GM12878 (cell line): ENCODE data around the gene IL19. TPM values are rescaled to one million over a fixed set of nuclear protein-coding genes. Genes with fewer than 3 reads are reported as not detected.

Experiments
- ATAC-seq: fragments of 200-7000 bp; cut with Tn5 transposase; 3 replicates; pipeline ENCODE4 v1.9.1; 2020; ENCODE audit warnings: mild to moderate bottlenecking, moderate library complexity
- BruUV-seq: library from RNA; stranded (reverse); fragments of 400-500 nt; replicated peaks from 2 replicates; lab custom pipeline; 2021; lab: Mats Ljungman, UMichigan
- CTCF ChIA-PET: fragments of 300-600 bp; sonication (Branson Sonifier 250); formaldehyde crosslinking; extraction: SDS; loops from one replicate; lab custom pipeline; 2021; ENCODE audit warnings: inconsistent platforms; lab: Yijun Ruan, JAX
- POLR2A ChIA-PET: fragments of 350-600 bp; formaldehyde crosslinking; extraction: SDS; loops from one replicate; lab custom pipeline; 2021; ENCODE audit warnings: inconsistent platforms; lab: Charles Lee
- RAD21 ChIA-PET: fragments of 300-600 bp; sonication (Branson Sonifier 250); formaldehyde crosslinking; loops from one replicate; lab custom pipeline; 2023; ENCODE audit warnings: antibody characterized with exemption; ENCODE audit not compliant: unreplicated experiment; lab: Charles Lee
- SMC1A ChIA-PET: fragments of 300-600 bp; sonication (Branson Sonifier 250); formaldehyde crosslinking; loops from one replicate; lab custom pipeline; 2023; ENCODE audit not compliant: unreplicated experiment, uncharacterized antibody; lab: Charles Lee
- DNase-seq: peaks from one replicate; pipeline ENCODE4 v3.0.0-alpha.2; 2011; ENCODE audit warnings: low read depth, low spot score
- FAIRE-seq: peaks from 3 replicates; lab custom pipeline; 2011; peaks lifted over from hg19 to GRCh38; lab: Jason Lieb, UNC
- H2AFZ ChIP-seq: 2 replicates; pipeline ENCODE4 v1.6.0; 2011; ENCODE audit warnings: low read depth, low read length, control low read depth; ENCODE audit not compliant: control insufficient read depth
- H3K27ac ChIP-seq: 2 replicates; pipeline ENCODE4 v1.5.1; 2011; ENCODE audit warnings: control low read depth; ENCODE audit not compliant: control insufficient read depth, insufficient read depth
- H3K27me3 ChIP-seq, 2 experiments: replicated peaks in 1 of 2; 2 replicates each; pipeline versions ENCODE4 v1.6.0 to v1.6.1; 2011; ENCODE audit warnings: low read length in 1 of 2; ENCODE audit not compliant: control insufficient read depth in 2 of 2, insufficient read depth in 2 of 2
- H3K36me3 ChIP-seq, 2 experiments: 2 replicates each; pipeline ENCODE4 v1.5.1; 2011; ENCODE audit warnings: low read length in 1 of 2; ENCODE audit not compliant: control insufficient read depth in 2 of 2, insufficient read depth in 2 of 2
- H3K4me1 ChIP-seq: 2 replicates; pipeline ENCODE4 v1.6.1; 2011; ENCODE audit warnings: mild to moderate bottlenecking, low read length, moderate library complexity, mixed read lengths; ENCODE audit not compliant: control insufficient read depth, insufficient read depth
- H3K4me2 ChIP-seq: 2 replicates; pipeline ENCODE4 v1.6.0; 2011; ENCODE audit warnings: control low read depth; ENCODE audit not compliant: control insufficient read depth, insufficient read depth
- H3K4me3 ChIP-seq: fragments of 200-600 bp; sonication (generic); 2 replicates; pipeline ENCODE4 v1.5.1; 2016
- H3K79me2 ChIP-seq: 2 replicates; pipeline ENCODE4 v1.6.0; 2011; ENCODE audit warnings: low read length; ENCODE audit not compliant: control insufficient read depth, insufficient read depth
- H3K9ac ChIP-seq: 2 replicates; pipeline ENCODE4 v1.8.0; 2011; ENCODE audit warnings: low read length, control low read depth, mixed read lengths; ENCODE audit not compliant: control insufficient read depth, insufficient read depth
- H3K9me3 ChIP-seq: replicated peaks from 3 replicates; pipeline ENCODE4 v1.5.1; 2011; ENCODE audit warnings: mild to moderate bottlenecking, low read length; ENCODE audit not compliant: control insufficient read depth, insufficient read depth
- H4K20me1 ChIP-seq: 2 replicates; pipeline ENCODE4 v1.6.0; 2011; ENCODE audit not compliant: control insufficient read depth, insufficient read depth
- BRCA1 ChIP-seq: IDR thresholded peaks from 2 replicates; pipeline ENCODE4 v1.6.1; 2011; ENCODE audit warnings: low read depth, low read length, improper control_type of control experiment
- CHD4 ChIP-seq: fragments of 200-600 bp; sonication (generic); IDR thresholded peaks from 2 replicates; pipeline ENCODE4 v1.6.1; 2016; ENCODE audit warnings: mild to moderate bottlenecking
- KAT2A ChIP-seq: conservative IDR thresholded peaks from 2 replicates; pipeline ENCODE4 v1.6.1; 2011; ENCODE audit warnings: low read depth, low read length; ENCODE audit not compliant: control insufficient read depth
- MTA3 ChIP-seq: IDR thresholded peaks from 2 replicates; pipeline ENCODE4 v1.6.1; 2012; ENCODE audit warnings: low read length, inconsistent platforms, borderline replicate concordance
- NR2C2 ChIP-seq: IDR thresholded peaks from 2 replicates; pipeline ENCODE4 v1.6.1; 2011; ENCODE audit warnings: borderline replicate concordance, low read depth; ENCODE audit not compliant: control insufficient read depth, insufficient read length
- PAX8 ChIP-seq: fragments of 450-650 bp; IDR thresholded peaks from 2 replicates; pipeline ENCODE4 v1.6.1; 2017; ENCODE audit warnings: mild to moderate bottlenecking, moderate library complexity
- POLR2A ChIP-seq: IDR thresholded peaks from 2 replicates; pipeline ENCODE4 v1.6.1; 2011; ENCODE audit warnings: low read depth, mild to moderate bottlenecking, low read length
- STAT1 ChIP-seq: fragments of 450-650 bp; conservative IDR thresholded peaks from 2 replicates; pipeline ENCODE4 v1.6.1; 2014; ENCODE audit warnings: antibody characterized with exemption, mild to moderate bottlenecking
- SUZ12 ChIP-seq: fragments of 200-600 bp; sonication (generic); IDR thresholded peaks from one replicate; pipeline ENCODE4 v1.6.1; 2018; ENCODE audit warnings: antibody characterized with exemption, mild to moderate bottlenecking; ENCODE audit not compliant: unreplicated experiment
- TCF3 ChIP-seq: IDR thresholded peaks from 2 replicates; pipeline ENCODE4 v1.6.1; 2012; ENCODE audit warnings: low read depth, mild to moderate bottlenecking, low read length, borderline replicate concordance; ENCODE audit not compliant: insufficient read depth
- WGBS: methylation state at CpG from one replicate; pipeline ENCODE4 v1.1.6; 2016; ENCODE audit warnings: low lambda C conversion rate; ENCODE audit not compliant: insufficient replicate concordance, insufficient coverage; ENCODE audit errors: missing lambda C conversion rate; 5-methylcytosine and 5-hydroxymethylcytosine counted together
- in situ Hi-C: fragments of 300-500 bp; cut with MboI; formaldehyde crosslinking; loops from 9 replicates; pipeline ENCODE4 v1.14.3; 2018; ENCODE audit warnings: mixed read lengths
- intact Hi-C: fragments of 100-400 bp; cut with micrococcal nuclease; formaldehyde crosslinking; loops from one replicate; pipeline ENCODE4 v1.14.2; 2022; ENCODE audit not compliant: unreplicated experiment
- polyA plus RNA-seq, 11 experiments: library from polyadenylated mRNA; depleted of rRNA in 4 of 11; unstranded in 6 of 11; stranded (reverse) in 5 of 11; fragments of >200 nt; fragmentation: Nextera tagmentation in 4 of 11; fragmentation: Illumina TruSeq in 1 of 11; extraction: Ambion mirVana in 4 of 11; extraction: Trizol in 1 of 11; gene quantifications; 1 replicate in 1 of 11; 2 replicates in 10 of 11; pipeline versions ENCODE4 v1.2.1 to v1.2.3, GENCODE V29; 2011 to 2016; ENCODE audit warnings: inconsistent platforms in 2 of 11, missing spikeins in 2 of 11, low read depth in 1 of 11
- total RNA-seq, 4 experiments: library from RNA; depleted of rRNA in 3 of 4; stranded (reverse); fragments of >200 nt in 3 of 4; fragmentation: Illumina TruSeq in 1 of 4; extraction: Trizol in 1 of 4; gene quantifications; 2 replicates each; pipeline versions ENCODE4 v1.2.1 to v1.2.3, GENCODE V29; 2013 to 2021
- TF ChIP-seq, protein P1 (sequence below): IDR thresholded peaks from 2 replicates; pipeline ENCODE4 v1.6.1; 2011; ENCODE audit warnings: borderline replicate concordance, low read depth, mild to moderate bottlenecking, moderate library complexity, mixed read lengths, low read length; ENCODE audit not compliant: insufficient read depth; ENCODE audit errors: extremely low read length
- TF ChIP-seq, protein P2 (sequence below): fragments of 450-650 bp; IDR thresholded peaks from 2 replicates; pipeline ENCODE4 v1.6.1; 2014; ENCODE audit warnings: mild to moderate bottlenecking
- TF ChIP-seq, protein P3 (sequence below): fragments of 450-650 bp; IDR thresholded peaks from 2 replicates; pipeline ENCODE4 v1.6.1; 2017; ENCODE audit warnings: mild to moderate bottlenecking, moderate library complexity
- TF ChIP-seq, protein P4 (sequence below): IDR thresholded peaks from 2 replicates; pipeline ENCODE4 v1.6.1; 2011; ENCODE audit warnings: low read depth, low read length, improper control_type of control experiment, borderline replicate concordance

The IL19 gene
- total and polyA plus RNA-seq, 10 of the 15 experiments (the other 5 are each of a cell fraction or from before 2014, with no cell fraction given), result 0.10 to 0.73 (median 0.28) TPM; not detected in 6

DNA sequence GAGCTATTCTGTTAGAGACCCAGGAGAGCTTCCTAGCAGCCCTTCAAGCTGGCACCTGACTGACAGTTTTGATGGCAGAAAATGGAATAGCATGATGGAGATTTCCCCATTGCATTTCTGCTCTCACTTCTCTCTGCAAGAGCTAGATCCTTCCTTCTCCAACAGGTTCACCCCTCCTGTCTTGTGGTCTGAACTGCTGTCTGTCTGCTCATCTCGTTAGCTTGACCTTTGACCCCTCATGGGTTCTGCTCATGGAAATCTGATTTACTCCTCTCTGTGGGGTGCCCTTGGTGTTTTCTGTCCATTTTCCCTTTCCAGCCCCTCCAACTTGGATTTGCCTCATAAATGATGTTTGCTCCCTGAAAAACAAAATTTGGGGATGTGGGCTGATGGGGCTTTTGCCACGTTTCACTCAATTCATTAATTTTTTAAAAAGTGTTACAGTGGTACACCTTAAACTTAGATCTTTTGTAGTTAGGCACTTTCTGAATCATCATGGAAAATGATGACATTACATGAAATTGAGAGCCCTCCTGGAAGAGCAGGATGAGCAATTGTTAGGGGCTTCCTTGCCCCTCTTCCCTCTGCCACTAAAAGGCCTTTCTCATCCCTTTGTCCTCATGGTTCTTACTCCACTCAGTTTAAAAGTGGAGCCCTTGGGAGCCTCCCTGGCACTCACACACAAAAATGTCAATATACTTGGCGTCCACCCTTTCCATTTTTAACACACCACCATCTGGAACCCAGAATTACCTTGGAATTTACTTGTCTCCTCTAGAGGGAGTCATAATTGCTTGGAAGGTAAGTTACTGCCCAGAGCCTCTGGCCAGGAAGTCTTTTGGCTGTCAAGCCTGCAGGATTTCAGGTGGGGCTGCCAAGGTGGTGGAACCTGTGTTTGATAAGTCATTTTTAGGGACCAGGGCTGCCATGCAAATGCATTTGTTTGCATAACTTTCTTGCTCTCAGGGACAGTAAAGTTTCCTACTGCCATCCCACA, 31.9 kb upstream of the IL19 start:
- Histone ChIP-seq H2AFZ (no peak overlapping the region), H3K27me3 (no peaks in the 10 kb centered on the region), H4K20me1 (peaks cover 2% of the 10 kb centered on the region; the same call in 1 of the 2 replicates), H3K4me3 (no peak overlapping the region), H3K4me2 (peak overlapping the region; percentile 72), H3K9ac (no peak overlapping the region), H3K4me1 (peaks cover 66% of the 10 kb centered on the region), H3K79me2 (no peaks in the 10 kb centered on the region), H3K36me3 (peaks cover 14% of the 10 kb centered on the region in 2 experiments; a peak in 2 of 4 replicates), H3K9me3 (no peaks in the 10 kb centered on the region), H3K27ac (peak overlapping the region; percentile 79)
- ChIA-PET CTCF (interaction anchor here (0.6 to 20.3 kb wide), 38 partner anchors 13 to 243 kb away, joined by 3 to 805 read pairs (median 6); partner anchors contain the start of genes DYRK3, IL10, IL19 and IL20), SMC1A (interaction anchor here (0.6 to 6.4 kb wide), 41 partner anchors 10 to 243 kb away, joined by 3 to 417 read pairs (median 5); partner anchors contain the start of genes IL10 and IL19), RAD21 (interaction anchor here (0.8 to 9.3 kb wide), 33 partner anchors 11 to 244 kb away, joined by 3 to 297 read pairs (median 8); partner anchors contain the start of genes DYRK3, IL10 and IL19), POLR2A (interaction anchor here (0.8 to 3.2 kb wide), 12 partner anchors 19 to 267 kb away, joined by 3 to 52 read pairs (median 4); partner anchors contain the start of genes IL10 and IL19)
- in situ Hi-C loops, result loop anchor here (5.0 kb wide), 2 partner anchors 34 to 64 kb away; partner anchors contain the start of genes IL10 and IL19
- intact Hi-C loops, result loop anchor here (1.0 to 5.0 kb wide), 5 partner anchors 28 to 674 kb away; no protein-coding TSS in a partner anchor
- 9% methylated on average over 3 of the region's 3 CpGs for WGBS
- DNase-seq (no peak), FAIRE-seq (no peak), ATAC-seq (peak; percentile 3)
- no TSS peak for BruUV-seq
- TF ChIP-seq CHD4 (no peak), KAT2A (no peak), POLR2A (no peak), NR2C2 (peak; percentile 76), SUZ12 (no peak), BRCA1 (no peak), MTA3 (no peak), TCF3 (no peak), PAX8 (no peak), STAT1 (0 out of 2 replicates have a peak, but pooled peaks have one; percentile 20)
- TF ChIP-seq, protein P1, sequence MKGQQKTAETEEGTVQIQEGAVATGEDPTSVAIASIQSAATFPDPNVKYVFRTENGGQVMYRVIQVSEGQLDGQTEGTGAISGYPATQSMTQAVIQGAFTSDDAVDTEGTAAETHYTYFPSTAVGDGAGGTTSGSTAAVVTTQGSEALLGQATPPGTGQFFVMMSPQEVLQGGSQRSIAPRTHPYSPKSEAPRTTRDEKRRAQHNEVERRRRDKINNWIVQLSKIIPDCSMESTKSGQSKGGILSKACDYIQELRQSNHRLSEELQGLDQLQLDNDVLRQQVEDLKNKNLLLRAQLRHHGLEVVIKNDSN, result no peak
- TF ChIP-seq, protein P2, sequence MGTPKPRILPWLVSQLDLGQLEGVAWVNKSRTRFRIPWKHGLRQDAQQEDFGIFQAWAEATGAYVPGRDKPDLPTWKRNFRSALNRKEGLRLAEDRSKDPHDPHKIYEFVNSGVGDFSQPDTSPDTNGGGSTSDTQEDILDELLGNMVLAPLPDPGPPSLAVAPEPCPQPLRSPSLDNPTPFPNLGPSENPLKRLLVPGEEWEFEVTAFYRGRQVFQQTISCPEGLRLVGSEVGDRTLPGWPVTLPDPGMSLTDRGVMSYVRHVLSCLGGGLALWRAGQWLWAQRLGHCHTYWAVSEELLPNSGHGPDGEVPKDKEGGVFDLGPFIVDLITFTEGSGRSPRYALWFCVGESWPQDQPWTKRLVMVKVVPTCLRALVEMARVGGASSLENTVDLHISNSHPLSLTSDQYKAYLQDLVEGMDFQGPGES, result no peak
- TF ChIP-seq, protein P3, sequence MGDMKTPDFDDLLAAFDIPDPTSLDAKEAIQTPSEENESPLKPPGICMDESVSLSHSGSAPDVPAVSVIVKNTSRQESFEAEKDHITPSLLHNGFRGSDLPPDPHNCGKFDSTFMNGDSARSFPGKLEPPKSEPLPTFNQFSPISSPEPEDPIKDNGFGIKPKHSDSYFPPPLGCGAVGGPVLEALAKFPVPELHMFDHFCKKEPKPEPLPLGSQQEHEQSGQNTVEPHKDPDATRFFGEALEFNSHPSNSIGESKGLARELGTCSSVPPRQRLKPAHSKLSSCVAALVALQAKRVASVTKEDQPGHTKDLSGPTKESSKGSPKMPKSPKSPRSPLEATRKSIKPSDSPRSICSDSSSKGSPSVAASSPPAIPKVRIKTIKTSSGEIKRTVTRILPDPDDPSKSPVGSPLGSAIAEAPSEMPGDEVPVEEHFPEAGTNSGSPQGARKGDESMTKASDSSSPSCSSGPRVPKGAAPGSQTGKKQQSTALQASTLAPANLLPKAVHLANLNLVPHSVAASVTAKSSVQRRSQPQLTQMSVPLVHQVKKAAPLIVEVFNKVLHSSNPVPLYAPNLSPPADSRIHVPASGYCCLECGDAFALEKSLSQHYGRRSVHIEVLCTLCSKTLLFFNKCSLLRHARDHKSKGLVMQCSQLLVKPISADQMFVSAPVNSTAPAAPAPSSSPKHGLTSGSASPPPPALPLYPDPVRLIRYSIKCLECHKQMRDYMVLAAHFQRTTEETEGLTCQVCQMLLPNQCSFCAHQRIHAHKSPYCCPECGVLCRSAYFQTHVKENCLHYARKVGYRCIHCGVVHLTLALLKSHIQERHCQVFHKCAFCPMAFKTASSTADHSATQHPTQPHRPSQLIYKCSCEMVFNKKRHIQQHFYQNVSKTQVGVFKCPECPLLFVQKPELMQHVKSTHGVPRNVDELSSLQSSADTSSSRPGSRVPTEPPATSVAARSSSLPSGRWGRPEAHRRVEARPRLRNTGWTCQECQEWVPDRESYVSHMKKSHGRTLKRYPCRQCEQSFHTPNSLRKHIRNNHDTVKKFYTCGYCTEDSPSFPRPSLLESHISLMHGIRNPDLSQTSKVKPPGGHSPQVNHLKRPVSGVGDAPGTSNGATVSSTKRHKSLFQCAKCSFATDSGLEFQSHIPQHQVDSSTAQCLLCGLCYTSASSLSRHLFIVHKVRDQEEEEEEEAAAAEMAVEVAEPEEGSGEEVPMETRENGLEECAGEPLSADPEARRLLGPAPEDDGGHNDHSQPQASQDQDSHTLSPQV, result no peak
- TF ChIP-seq, protein P4, sequence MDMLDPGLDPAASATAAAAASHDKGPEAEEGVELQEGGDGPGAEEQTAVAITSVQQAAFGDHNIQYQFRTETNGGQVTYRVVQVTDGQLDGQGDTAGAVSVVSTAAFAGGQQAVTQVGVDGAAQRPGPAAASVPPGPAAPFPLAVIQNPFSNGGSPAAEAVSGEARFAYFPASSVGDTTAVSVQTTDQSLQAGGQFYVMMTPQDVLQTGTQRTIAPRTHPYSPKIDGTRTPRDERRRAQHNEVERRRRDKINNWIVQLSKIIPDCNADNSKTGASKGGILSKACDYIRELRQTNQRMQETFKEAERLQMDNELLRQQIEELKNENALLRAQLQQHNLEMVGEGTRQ, result no peak
